Vagina (tissue), 2 donors: Measurements from ENCODE around the gene KIAA1755. TPM values are rescaled to one million over a fixed set of nuclear protein-coding genes. Genes with fewer than 3 reads are reported as not detected.

Source experiments
- DNase-seq, 2 donors: peaks; one replicate each; pipeline ENCODE4 v3.0.0-alpha.2; 2017; ENCODE audit errors: extremely low spot score in 2 of 2
- H3K27ac ChIP-seq: fragments of 200-600 bp; sonication (generic); one replicate; pipeline ENCODE4 v1.5.1; 2019
- H3K27me3 ChIP-seq: fragments of 200-600 bp; sonication (generic); one replicate; pipeline ENCODE4 v1.5.1; 2019
- H3K36me3 ChIP-seq, 2 donors: fragments of 200-600 bp; sonication (generic); one replicate each; pipeline ENCODE4 v1.5.1; 2017 to 2019
- H3K4me1 ChIP-seq: fragments of 200-600 bp; sonication (generic); one replicate; pipeline ENCODE4 v1.5.1; 2019
- H3K4me3 ChIP-seq, 2 donors: fragments of 200-600 bp; sonication (generic); 1 replicate in 1 of 2; 2 replicates in 1 of 2; pipeline ENCODE4 v1.5.1; 2016 to 2019
- H3K9me3 ChIP-seq: fragments of 200-600 bp; sonication (generic); one replicate; pipeline ENCODE4 v1.5.1; 2019
- POLR2A ChIP-seq, 2 donors: fragments of 450-650 bp; IDR thresholded peaks; one replicate each; pipeline ENCODE4 v1.6.1; 2017; ENCODE audit warnings: antibody characterized with exemption in 2 of 2, mild to moderate bottlenecking in 2 of 2, moderate library complexity in 2 of 2
- POLR2AphosphoS5 ChIP-seq, 2 donors: sonication (generic); formaldehyde crosslinking; IDR thresholded peaks; one replicate each; pipeline ENCODE4 v1.9.0; 2017; ENCODE audit warnings: antibody characterized with exemption in 2 of 2, mild to moderate bottlenecking in 2 of 2, low read depth in 1 of 2; ENCODE audit not compliant: insufficient read depth in 1 of 2
- intact Hi-C: fragments of 100-400 bp; cut with DNase I; formaldehyde crosslinking; loops from one replicate; pipeline ENCODE4 v1.15.1; 2023
- total RNA-seq: library from RNA; depleted of rRNA; stranded (reverse); fragments of >200 nt; gene quantifications from one replicate; pipeline ENCODE4 v1.2.3, GENCODE V29; 2016
- TF ChIP-seq, protein P1 (sequence below), 3 experiments: fragments of 450-650 bp in 2 of 3; fragments of 200-600 bp in 1 of 3; sonication (generic) in 1 of 3; IDR thresholded peaks; one replicate each; pipeline ENCODE4 v1.5.1; 2017 to 2019; ENCODE audit warnings: antibody characterized with exemption in 3 of 3, mild to moderate bottlenecking in 2 of 3, moderate library complexity in 2 of 3

The KIAA1755 gene
- total RNA-seq, 1 donor from 2014 or later, result 2.7 TPM

DNA sequence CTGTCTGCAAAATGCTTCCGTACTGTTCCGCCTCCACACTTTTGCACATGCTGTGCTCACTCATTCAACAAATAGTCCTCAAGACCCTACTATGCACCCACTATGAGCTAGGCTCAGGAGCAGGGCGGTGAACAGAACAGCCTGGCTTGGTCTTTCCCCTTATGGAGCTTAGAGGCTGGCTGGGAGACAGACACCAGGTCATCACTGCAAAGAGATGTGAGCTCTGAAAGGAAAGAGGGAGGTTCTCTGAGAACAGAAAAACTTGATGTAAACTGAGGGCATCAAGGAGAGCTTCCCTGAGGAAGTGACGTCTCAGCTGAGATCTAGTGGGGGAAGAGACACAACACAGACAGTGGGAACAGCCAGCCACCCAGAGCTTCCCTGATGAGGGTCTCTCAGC, 64.5 kb downstream of the KIAA1755 start:
- DNase-seq, result no peak
- Histone ChIP-seq H3K4me1 (no peaks in the 10 kb centered on the region), H3K4me3 (no peak overlapping the region), H3K36me3 (no peaks in the 10 kb centered on the region), H3K27me3 (no peaks in the 10 kb centered on the region), H3K27ac (no peak overlapping the region), H3K9me3 (no peaks in the 10 kb centered on the region)
- intact Hi-C loops, result no loop called here
- no peak for TF ChIP-seq POLR2AphosphoS5 (IDR thresholded peaks at IDR 0.05; ENCODE audit: insufficient read depth in 1 of 2, low read depth in 1 of 2)
- no peak for TF ChIP-seq POLR2A (IDR thresholded peaks at IDR 0.05)
- TF ChIP-seq, protein P1, sequence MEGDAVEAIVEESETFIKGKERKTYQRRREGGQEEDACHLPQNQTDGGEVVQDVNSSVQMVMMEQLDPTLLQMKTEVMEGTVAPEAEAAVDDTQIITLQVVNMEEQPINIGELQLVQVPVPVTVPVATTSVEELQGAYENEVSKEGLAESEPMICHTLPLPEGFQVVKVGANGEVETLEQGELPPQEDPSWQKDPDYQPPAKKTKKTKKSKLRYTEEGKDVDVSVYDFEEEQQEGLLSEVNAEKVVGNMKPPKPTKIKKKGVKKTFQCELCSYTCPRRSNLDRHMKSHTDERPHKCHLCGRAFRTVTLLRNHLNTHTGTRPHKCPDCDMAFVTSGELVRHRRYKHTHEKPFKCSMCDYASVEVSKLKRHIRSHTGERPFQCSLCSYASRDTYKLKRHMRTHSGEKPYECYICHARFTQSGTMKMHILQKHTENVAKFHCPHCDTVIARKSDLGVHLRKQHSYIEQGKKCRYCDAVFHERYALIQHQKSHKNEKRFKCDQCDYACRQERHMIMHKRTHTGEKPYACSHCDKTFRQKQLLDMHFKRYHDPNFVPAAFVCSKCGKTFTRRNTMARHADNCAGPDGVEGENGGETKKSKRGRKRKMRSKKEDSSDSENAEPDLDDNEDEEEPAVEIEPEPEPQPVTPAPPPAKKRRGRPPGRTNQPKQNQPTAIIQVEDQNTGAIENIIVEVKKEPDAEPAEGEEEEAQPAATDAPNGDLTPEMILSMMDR (IDR thresholded peaks at IDR 0.05), result no peak

GRCh38 chr20:38195521-38195920, 65.0 kb downstream of the KIAA1755 start:
- H3K4me3 ChIP-seq, result no peak overlapping the region
- DNase-seq, result no peak
- no peaks in the 10 kb centered on the region for H3K4me1 ChIP-seq
- H3K27me3 ChIP-seq, result no peaks in the 10 kb centered on the region
- TF ChIP-seq, protein P1 (IDR thresholded peaks at IDR 0.05), result no peak
- TF ChIP-seq POLR2AphosphoS5 (IDR thresholded peaks at IDR 0.05; ENCODE audit: insufficient read depth in 1 of 2, low read depth in 1 of 2) (no peak), POLR2A (IDR thresholded peaks at IDR 0.05) (no peak)
- H3K27ac ChIP-seq, result no peak overlapping the region
- intact Hi-C loops, result no loop called here
- H3K9me3 ChIP-seq, result no peaks in the 10 kb centered on the region
- no peaks in the 10 kb centered on the region for H3K36me3 ChIP-seq

- no peaks in the 10 kb centered on the region for H3K36me3 ChIP-seq
- no peak overlapping the region for H3K27ac ChIP-seq
- DNase-seq, result no peak
- H3K27me3 ChIP-seq, result no peaks in the 10 kb centered on the region
- no peaks in the 10 kb centered on the region for H3K9me3 ChIP-seq
- H3K4me1 ChIP-seq, result no peaks in the 10 kb centered on the region
- intact Hi-C loops, result no loop called here
- no peak overlapping the region for H3K4me3 ChIP-seq
- TF ChIP-seq POLR2AphosphoS5 (IDR thresholded peaks at IDR 0.05; ENCODE audit: insufficient read depth in 1 of 2, low read depth in 1 of 2), result no peak
- no peak for TF ChIP-seq POLR2A (IDR thresholded peaks at IDR 0.05)
- TF ChIP-seq, protein P1 (IDR thresholded peaks at IDR 0.05), result no peak
These were observed 65.5 kb downstream of the KIAA1755 start for GRCh38 chr20:38194971-38195504.

DNA sequence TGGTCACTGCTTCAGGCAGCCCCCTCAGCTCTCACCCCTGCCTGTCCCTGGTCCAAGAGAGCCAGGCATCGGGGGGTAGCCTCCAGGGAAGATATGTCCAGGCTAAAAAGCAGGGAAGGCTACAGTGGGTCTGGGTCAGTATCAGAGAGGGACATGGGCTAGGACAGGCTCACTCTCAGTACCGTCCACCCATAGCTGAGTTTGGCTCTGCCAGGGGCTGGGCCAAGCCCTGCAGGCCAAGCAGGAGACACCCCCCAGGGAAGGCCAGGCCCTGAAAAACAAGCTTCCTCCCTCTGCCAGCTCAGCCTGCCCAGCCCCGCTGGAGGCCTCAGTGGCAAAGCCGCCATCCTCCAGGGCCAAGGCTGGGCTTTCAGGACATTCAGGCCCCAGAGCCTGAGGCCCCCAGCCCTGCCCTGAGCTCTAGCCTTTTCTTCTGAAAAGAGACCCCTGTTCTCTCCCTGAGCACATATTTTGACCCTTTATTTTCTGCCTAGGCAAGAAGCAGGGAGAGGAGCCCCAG, 66.9 kb downstream of the KIAA1755 start:
- Histone ChIP-seq H3K36me3 (no peaks in the 10 kb centered on the region), H3K9me3 (no peaks in the 10 kb centered on the region), H3K27me3 (no peaks in the 10 kb centered on the region), H3K4me3 (no peak overlapping the region), H3K27ac (no peak overlapping the region), H3K4me1 (no peaks in the 10 kb centered on the region)
- intact Hi-C loops, result no loop called here
- no peak for DNase-seq
- no peak for TF ChIP-seq POLR2AphosphoS5 (IDR thresholded peaks at IDR 0.05; ENCODE audit: insufficient read depth in 1 of 2, low read depth in 1 of 2)
- TF ChIP-seq POLR2A (IDR thresholded peaks at IDR 0.05), result no peak

DNA sequence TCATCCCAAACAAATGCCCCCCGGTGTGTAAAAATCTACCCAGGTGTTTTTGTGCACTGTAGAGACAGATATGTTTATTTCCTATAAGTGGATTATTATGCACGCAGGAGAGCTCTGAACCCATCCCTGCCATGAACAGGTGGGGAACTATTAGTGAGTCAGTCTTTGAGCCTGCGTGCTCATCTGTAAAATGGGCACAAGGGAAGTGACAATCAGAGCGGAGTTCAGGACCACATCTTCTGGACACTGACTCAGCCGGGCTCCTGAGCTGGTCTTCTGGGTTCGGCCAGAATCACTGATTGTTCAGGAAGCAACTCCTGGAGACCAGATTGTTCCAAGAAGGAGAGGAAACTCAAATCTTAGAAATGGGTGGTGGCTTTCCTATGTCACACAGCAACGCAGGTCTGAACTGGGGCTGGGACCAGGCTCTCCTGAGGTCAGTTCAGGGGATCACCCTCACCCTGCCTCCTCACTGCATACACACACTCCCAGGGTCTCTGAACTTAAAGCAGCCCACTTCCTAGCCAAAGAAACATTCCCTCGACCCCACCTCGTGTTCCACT, 68.1 kb downstream of the KIAA1755 start:
- no peaks in the 10 kb centered on the region for H3K27me3 ChIP-seq
- DNase-seq, result no peak
- H3K9me3 ChIP-seq, result no peaks in the 10 kb centered on the region
- no peaks in the 10 kb centered on the region for H3K4me1 ChIP-seq
- TF ChIP-seq POLR2AphosphoS5 (IDR thresholded peaks at IDR 0.05; ENCODE audit: insufficient read depth in 1 of 2, low read depth in 1 of 2) (no peak), POLR2A (IDR thresholded peaks at IDR 0.05) (no peak)
- TF ChIP-seq, protein P1 (IDR thresholded peaks at IDR 0.05), result no peak
- no peak overlapping the region for H3K27ac ChIP-seq
- intact Hi-C loops, result no loop called here
- H3K36me3 ChIP-seq, result no peaks in the 10 kb centered on the region
- H3K4me3 ChIP-seq, result no peak overlapping the region
